Activated CD4-positive, CD25-positive, alpha-beta regulatory T cell treated with anti-CD3 and anti-CD28 coated beads, Interleukin-2, amount 50 U/mL, for 16 hours (primary cell): ENCODE data around the gene TNFAIP2.

Experiments used
- DNase-seq: peaks from one replicate; pipeline ENCODE4 v3.0.0-alpha.2; 2020; ENCODE audit warnings: low read depth, low spot score

The TNFAIP2 gene

DNA sequence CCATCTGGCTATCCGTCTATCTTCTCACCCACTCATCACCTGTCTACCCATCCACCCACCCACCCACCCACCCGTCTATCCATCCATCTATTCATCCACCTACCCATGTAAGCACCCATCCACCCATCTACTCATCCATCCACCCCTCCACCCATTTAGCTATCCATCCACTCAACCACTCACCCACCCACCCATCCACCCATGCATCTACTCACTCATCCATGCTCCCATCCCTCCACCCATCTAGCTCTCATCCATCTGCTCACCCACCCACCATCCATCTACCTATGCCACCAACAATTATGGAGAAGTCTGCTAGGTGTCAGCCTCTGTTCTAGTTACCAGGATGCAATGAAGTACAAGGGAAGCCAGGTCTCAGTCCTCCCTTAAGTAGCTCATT, 11.1 kb downstream of the TNFAIP2 start:
- DNase-seq = no peak

DNA sequence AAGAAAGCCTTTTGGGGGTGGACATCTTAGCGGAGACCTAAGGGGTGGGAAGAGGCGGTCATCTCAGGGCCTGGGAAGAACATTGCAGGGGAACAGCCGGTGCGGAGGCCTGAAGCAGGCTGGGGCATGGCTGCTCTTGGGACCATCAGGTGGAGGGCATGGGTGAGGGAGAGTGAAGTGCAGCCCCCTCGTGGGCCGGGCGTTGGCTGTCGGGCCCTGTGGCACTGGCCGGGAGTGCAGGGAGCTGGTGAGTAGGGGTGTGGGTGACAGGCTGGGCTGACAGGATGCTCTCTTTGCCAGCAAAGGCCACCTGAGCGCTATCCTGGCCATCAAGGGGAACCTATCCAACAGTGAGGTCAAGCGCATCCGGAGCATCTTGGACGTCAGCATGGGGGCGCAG, 11.7 kb downstream of the TNFAIP2 start:
- DNase-seq = no peak

DNA sequence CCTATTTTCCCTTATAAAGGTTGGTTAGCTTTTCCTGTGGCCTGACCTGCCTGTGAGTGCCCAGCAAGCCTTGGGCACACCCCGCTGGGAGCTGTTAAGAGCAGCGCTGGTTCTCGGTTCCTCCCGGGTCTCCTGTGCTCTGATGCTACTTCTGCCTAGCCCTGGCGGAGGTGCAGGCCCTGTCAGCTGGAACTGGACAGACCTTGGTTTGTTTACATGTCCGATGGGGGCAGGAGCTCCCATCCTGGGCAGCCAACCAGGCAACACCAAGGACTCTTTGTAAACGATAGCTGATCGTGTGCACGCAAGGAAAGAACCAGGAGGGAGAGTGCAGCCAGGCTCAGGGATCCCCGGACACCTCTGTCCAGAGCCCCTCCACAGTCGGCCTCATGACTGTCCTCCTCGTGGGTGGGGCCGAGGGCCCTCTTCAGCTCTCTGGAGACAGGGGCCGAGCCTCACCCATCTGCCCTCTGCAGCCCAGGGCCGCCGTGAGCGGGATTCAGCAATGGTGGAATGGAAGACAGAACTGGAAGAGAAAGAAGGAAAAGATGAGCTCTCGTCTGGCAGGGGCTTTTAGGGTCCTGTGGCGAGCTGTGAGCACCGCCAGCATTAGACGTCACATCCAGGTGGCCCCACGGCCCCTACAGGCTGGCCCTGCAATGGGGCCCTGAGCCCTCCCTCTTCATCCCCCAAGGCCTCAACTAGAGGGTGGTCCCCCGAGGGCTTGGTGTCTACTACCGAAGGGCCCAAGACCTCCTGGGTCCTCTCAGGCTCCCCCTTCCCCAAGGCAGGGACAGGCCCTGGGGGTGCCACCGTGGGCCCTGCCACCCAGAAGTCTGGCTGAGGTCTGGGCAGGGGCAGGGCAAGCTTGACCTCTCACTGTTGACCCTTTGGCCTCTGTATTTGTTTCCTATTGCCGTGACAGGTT, 12.3 kb downstream of the TNFAIP2 start:
- no peak for DNase-seq

DNA sequence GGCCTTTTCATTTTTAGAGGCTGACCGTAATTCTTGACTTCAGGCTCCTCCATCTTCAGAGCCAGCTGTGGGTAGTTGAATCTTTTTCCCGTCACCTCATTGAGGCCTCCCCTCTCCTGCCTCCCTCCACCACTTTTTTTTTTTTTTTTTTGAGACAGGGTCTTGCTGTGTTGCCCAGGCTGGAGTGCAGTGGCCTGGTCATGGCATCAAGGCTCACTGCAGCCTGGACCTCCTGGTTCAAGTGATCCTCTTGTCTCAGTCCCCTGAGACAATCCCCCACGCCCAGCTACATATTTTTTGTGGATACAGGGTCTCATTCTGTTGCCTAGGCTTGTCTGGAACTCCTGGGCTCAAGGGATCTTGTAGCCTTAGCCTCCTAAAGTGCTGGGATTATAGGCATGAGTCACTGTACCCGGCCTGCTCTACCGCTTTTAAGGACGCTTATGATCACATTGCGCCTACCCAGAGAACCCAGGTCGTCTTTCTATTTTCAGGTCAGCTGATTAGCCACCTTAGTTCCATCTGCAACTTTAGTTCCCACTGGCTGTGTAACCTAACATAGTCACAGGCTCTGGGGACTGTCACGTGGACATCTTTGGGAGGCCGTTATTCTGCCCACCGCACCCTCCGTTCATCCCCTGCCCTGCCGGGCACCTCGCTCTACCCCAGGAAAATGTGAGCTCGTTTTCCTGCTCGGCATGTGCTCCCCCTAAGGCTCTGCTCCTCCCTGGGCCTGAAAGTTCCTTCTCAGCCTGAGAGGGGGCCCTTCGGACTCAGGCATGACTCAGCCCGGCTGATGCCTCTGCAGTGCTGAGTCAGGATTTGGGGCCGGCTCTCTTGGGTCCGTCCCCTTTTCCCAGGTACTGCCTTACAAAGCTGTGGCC, 13.4 kb downstream of the TNFAIP2 start:
- DNase-seq = no peak

DNA sequence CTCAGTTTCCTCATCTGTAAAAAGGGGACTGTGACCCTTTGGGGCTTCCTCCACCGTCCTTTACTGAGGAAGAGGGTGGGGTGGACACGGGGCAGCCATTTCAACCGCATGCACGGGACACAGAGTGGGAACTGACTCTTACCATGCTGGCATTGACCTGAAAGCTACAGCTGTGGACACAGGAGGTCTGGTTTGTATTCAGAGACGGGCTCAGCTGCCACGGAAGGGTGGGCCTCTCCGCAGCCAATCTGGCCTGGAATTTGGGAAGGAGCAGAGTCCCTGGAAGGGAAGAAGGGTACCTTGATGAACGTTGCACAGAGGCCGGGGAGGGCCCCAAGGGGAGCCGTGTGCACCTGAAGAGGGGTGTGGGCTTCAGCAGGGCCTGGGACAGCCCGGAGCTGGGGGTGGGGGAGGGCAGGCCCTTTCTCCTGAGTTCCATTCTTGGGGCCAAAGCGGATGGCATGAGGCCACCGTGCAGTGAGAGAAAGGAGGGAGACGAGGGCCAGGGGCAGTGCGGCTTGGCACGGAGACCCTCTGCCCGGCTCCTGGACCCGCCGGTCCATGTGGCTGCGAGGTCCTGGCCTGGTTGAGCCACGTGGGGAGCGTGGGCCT, 14.5 kb downstream of the TNFAIP2 start:
- no peak for DNase-seq

DNA sequence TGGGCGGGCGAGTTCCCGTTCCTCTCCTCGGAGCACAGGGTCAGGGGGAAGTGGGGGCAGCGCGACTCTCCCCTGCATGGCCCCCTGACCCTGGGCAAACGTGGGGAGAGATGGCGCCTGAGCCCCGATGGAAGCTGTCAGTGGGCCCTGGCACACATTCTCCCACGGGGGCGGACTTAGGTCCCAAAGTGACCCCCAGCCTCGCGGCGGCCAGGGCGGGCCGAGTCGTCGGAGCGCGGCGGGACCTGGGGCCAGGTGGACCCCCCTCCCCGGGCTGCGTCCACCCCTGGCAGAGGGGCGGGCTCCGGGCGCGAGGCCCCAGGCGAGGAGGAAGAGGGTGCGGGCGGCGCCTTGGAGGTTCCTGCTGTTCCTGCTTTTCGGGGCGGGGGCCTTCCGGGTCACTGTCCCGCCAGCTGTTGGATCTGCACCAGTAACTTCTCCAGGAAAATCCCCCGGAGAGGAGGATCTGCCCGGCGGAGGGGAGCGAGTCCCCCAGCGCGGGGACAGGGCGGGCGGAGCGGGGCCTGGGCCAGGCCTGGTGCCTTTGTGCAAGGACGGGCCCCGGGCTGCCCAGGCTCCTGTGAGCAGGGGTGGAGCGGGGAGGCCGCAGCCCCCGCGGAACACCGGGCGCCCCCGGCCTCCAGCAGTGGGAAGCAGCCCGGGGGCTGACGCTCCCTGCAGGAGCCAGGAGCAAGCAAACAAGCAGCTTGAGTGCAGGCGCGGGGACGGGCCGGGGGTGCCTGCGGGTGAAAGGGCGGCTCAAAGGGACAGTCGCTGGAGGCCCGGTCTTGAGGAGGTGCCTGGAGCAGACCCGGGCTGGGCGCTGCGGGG, 15.3 kb downstream of the TNFAIP2 start:
- DNase-seq = no peak

DNA sequence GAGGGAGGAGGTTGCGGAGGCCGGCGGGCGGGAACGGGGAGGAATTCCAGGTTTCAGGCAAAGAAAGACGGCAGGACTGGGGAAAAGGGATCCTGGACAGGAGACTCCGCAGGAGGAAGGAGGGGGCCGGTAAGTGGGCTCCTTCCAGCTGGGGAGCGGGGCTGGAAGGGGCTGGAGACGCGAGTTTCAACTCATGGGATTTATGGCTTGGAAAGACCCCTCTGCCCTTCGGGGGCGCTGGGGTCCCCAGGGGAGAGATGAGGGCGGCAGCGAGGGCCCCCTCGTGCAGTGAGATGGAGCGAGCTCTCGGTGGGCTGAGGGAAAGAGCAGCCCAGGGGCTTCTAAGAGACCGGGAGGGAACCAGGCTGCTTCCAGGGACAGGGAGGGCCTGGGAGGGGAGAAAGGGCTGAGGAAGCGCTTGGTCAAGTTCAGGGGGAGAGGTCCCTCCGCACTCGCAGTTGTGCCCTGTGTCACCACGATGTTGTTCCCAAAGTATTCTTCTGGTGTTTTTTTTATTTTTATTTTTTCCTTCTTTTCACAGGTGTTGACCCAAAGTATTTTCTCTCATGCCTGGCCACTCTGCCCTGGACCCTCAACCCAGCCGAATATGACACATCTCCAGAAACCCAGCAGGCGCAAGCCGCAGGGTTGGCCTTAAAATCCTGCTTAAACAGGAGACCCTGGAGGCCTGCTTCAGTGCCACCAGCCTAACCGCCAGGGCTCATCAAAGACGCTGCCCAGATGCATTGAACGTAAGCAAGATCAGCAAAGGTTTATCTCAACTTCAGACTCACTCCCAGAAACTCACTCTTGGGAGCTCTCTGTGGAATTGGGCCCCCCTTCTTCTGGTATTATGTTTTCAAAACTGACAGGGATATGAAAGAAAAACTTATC, 16.1 kb downstream of the TNFAIP2 start:
- no peak for DNase-seq

DNA sequence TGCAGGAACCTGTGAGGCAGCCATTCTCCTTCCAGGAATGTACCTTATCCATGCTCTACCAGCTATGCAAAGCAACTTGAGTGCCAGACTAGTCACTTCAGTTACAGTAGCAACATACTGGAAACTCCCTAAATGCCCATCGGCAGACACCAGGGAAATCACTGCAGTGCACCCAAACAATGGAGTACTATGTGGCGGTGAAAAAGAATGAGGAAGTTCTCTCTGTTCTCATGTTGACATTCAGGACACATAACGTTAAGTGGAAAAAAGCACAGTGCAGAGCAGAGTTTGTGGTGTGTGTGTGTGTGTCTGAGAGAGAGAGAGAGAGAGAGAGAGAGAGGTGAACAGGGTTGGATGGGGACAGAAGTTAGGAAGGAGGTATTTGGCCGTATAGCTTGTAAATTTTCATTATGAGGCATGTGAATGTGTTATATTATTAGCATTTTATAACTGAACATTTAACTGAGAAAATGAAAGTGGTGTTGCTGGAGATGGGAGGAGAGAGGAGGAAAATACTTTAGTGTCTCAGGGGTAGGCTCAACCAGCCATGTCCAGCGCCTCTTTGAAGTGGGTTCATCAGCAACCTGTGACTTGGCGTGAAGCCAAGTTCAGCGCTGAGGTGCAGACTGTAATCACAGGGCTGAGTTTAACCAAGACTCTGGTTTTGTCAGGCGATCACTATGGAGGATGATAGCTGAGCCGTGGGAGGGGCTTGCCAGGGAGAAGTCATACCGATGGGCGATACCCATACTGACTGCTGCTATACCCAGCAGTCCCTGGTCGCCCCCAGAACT, 17.3 kb downstream of the TNFAIP2 start:
- no peak for DNase-seq

DNA sequence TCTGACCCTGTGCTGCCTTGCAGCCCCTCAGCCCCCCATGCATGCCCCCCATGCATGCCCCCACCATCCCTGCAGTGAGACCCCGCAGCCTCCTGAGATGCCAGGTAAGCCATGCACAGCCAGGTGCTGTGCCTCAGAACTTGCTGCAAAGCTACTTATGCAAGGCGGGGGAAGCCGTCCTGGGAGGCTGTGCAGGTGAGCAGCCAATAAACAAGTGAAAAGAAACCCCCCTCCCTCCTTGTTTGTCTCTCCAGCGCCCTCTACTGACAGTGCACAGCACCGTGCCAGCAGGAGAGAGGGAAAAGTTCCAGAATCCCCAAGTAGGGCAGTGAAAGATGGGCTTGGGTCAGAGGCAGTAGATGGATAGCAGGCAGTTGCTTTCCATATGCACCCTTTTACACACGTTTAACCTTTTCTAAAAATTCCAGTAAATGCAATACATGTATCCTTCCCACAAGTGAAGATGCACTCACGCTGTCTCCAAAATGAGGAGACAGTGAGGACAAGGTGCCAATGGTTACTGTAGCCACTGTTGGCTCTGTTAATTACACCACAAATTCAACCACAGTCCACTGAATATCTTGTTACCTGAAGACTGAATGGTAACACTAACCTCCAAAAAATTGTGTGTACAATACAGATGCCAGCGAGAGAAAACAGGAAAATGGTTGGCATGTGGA, 18.0 kb downstream of the TNFAIP2 start:
- no peak for DNase-seq

DNA sequence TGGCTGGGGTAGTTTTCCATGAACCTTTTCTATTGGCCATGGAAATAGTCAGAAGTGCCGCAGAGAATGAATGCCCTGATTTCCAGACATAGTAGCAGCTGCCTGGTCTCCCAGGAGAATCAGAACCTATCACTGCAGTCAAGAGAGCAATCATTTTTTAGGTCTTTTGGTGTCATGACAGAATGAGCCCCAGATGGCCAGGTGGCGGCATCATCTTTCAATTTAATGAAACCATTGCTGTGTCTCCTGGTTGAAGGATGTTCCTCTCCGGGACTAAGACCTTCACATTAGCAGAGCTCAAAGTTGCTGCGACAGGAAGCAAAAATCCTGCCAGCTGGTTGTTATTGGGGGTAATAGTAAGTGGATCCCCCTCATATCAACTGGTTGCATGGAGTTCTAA, 18.8 kb downstream of the TNFAIP2 start:
- DNase-seq = no peak

DNA sequence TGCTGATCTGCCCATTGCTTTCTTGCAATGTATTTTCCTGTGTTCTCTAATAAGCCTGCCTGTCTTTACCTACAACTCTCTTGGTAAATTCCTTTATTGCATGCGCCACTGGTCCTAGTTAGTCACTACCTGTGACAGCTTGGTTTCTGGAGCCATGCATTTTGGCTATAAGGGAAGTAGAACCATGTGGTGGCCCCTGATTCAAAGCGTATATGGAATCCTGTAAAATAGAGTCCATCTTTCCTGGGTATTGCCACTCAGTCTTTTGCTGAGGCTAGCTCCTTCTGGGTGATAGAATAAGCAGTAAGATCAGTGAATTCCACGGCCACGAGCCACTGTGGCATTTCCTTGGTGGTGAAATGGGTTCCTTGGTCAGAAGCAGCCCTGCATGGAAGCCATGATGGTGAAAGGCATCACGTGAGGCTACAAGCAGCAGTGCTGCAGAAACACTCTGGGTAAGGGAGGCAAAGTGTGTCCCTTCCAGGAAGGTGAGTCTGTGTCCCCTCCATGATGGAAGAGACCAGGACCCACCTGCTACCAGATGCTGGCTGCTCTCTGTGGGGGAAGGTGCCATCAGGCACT, 19.6 kb downstream of the TNFAIP2 start:
- DNase-seq = no peak

DNA sequence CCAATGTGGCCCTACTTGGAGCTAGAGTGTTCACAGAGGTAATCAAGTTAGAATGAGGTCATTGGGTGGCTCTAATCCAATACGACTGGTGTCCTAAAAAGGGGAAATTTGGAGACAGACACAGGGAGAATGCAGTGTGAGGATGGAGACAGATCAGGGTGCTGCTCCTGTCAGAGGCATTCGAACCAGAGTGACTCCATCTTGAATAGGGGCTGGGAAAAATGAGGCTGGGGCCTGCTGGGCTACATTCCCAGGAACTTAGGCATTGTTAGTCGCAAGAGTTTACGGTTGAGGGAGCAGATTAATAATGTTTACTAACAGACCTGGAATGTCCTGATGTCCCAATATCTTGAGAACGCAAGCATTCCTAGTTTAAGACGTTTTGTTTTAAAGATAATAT, 20.2 kb downstream of the TNFAIP2 start:
- no peak for DNase-seq

DNA sequence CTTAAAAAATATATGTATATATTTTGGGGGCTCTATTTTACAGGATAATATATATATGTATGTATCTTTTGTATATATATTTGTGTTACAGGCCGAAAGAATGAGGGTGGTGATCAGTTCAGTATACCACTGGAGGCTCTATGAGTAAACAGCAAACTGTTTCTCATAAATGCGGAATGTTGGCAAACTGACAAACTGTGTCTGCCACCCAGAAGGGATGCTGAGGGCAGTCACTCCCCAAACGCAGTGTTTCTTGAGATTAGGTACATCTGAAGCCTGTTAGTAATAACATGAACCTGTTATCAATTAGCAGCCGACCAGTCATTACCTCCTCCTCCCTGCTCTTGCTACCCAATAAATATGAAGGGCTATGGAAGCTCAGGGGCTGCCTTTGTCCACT, 20.8 kb downstream of the TNFAIP2 start:
- DNase-seq = no peak

DNA sequence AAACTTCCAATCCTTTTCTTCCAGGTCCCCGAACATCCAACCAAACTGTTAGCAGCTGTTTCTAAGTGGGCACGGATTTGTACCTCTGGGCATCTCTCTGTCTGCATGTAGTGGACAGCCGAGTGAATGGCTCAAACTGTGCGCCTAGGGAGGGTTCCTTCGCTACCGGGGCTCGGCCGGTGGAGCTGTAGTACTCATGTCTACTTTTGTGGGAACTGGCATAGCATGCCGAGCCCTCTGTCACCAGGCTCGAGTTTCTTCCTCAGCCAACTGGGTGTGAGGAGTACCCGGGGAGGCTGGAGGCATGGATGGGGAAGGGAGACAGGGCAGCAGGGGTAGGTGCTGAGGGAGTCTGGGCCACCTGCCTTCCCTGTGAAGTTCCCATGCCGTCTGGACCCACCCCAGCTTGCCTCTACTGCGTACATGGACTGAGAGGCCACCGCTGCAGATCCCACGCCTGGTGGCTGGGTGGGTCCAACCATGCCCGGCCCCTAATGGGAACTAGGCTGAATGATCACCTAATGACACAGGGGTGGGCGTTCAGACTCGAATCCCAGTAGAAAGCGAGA, 23.0 kb downstream of the TNFAIP2 start:
- DNase-seq = no peak

DNA sequence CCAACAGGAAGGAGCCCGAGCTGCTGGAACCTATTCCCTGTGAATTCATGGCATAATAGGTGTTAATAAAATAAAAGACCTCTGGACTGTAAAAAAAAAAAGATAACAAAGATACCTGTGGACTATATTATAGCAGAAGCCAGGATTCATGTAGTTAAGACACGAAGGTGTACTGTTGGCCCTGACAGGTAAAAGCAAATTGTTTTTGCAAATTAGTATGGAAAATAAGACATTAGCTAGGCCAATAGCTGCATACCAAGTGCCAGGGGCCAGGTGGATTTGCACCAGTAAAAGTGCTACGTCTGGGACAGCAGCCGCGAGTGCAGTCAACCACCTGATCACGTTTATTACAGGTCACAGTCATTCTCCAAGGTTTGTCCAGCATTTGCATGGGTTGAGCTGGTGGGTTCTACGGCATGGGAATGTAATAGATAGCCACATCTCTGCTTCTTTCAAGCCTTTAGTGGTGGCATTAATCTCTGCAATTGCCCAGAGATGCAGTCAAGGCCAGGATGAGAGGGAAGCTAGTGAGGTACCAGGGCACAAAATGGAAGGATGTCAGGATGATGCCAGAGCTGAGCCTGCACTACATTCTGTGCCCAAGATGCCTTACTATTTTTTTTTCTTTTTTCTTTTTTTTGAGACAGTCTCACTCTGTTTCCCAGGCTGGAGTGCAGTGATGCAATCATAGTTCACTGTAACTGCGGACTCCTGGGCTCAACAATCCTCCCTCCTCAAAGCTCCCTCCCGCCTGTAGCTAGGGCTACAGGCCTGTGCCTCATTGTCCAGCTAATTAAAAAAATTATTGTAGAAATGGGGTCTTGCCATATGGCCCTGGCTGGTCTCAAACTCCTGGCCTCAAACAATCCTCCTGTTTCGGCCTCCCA, 26.3 kb downstream of the TNFAIP2 start:
- DNase-seq = no peak

DNA sequence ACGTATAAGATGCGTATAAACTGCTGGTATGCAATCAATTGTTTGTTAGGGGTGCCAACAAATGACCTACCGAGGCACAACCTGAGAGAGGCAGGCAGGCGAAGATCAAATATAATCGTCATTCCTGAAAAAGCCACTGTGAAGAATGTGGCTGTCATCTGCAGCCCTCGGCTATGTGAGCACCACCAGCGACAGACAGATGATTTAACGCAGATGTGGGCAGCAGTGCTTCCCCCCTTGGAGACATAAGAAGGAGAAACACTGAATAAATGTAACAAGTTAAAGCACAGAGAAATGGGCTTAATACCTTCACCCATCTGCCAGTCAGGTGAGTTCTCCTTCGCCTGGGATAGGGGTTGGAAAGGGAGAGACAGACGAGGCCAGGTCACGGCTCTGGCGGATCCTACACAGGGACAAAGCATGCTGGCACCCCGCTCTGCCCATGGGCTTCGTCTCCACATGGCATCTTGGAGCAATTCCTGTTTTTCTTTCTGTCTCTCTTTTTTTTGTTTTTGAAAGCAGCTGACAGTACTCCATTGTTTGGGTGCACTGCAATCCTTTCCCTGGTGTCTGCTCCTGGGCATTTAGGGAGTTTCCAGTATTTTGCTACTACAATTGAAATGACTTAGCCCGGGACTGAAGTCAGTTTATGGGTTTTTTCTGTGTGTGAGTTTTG, 28.1 kb downstream of the TNFAIP2 start:
- no peak for DNase-seq

DNA sequence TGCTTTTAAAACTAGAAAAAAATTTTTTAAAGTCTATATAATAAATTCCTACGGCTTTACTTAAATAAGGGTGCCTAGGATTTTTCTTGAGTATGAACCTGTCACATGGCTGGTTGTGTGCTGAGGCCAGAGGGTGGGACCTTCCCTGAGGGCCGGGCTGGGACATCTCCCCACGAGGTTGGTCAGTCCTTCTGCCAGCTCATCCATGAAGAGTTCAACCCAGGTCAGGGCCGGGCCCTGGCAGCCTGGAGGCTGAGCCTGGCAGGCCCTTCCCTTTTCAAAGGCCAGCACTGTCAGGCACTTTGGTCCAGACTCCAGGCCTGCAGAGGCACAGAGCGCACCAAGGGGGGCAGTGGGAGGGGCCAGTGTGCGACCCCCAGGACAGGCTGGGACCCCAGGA, 31.7 kb downstream of the TNFAIP2 start:
- DNase-seq = no peak
